Neural progenitor cell (in vitro differentiated cells): ENCODE results near the gene MOV10L1. TPM values are rescaled to one million over a fixed set of nuclear protein-coding genes. Genes with fewer than 3 reads are reported as not detected.
A peak's percentile ranks its signal among the peaks of the same experiment; 100 is the strongest.

ENCODE experiments used
- DNase-seq: peaks from one replicate; pipeline ENCODE4 v3.0.0-alpha.2; 2016; ENCODE audit warnings: low spot score
- H2AFZ ChIP-seq: fragments of 200-600 bp; sonication (generic); replicated peaks from 2 replicates; pipeline ENCODE4 v1.6.1; 2016; ENCODE audit warnings: antibody characterized with exemption
- H3F3A ChIP-seq: fragments of 200-600 bp; sonication (generic); 2 replicates; pipeline ENCODE4 v1.6.1; 2016; ENCODE audit warnings: antibody characterized with exemption, low read depth
- H3K27ac ChIP-seq: fragments of 200-600 bp; sonication (generic); 2 replicates; pipeline ENCODE4 v1.5.1; 2016; ENCODE audit warnings: mild to moderate bottlenecking
- H3K27me3 ChIP-seq: fragments of 200-600 bp; sonication (generic); 2 replicates; pipeline ENCODE4 v1.6.1; 2016; ENCODE audit warnings: mild to moderate bottlenecking, moderate library complexity
- H3K36me3 ChIP-seq: fragments of 200-600 bp; sonication (generic); 2 replicates; pipeline ENCODE4 v1.5.1; 2016
- H3K4me1 ChIP-seq: fragments of 200-600 bp; sonication (generic); 2 replicates; pipeline ENCODE4 v1.6.1; 2016; ENCODE audit warnings: mixed run types
- H3K4me2 ChIP-seq: fragments of 200-600 bp; sonication (generic); 2 replicates; pipeline ENCODE4 v1.6.1; 2016
- H3K4me3 ChIP-seq: fragments of 200-600 bp; sonication (generic); 2 replicates; pipeline ENCODE4 v1.5.1; 2016
- H3K79me2 ChIP-seq: fragments of 200-600 bp; sonication (generic); 2 replicates; pipeline ENCODE4 v1.6.1; 2016; ENCODE audit warnings: low read depth
- H3K9ac ChIP-seq: fragments of 200-600 bp; sonication (generic); 2 replicates; pipeline ENCODE4 v1.6.1; 2016
- H3K9me3 ChIP-seq: fragments of 200-600 bp; sonication (generic); 2 replicates; pipeline ENCODE4 v1.5.1; 2016; ENCODE audit warnings: low read depth
- H4K20me1 ChIP-seq: fragments of 200-600 bp; sonication (generic); 2 replicates; pipeline ENCODE4 v1.6.1; 2016; ENCODE audit warnings: low read depth
- H3K27ac Mint-ChIP-seq: 3 replicates; pipeline ENCODE4 v1.8.0; 2021; ENCODE audit warnings: mixed read lengths
- H3K27me3 Mint-ChIP-seq: 2 replicates; pipeline ENCODE4 v1.8.0; 2022; ENCODE audit warnings: low read depth, mild to moderate bottlenecking, inconsistent platforms, moderate library complexity, mixed read lengths; ENCODE audit not compliant: insufficient read depth
- H3K36me3 Mint-ChIP-seq: 3 replicates; pipeline ENCODE4 v1.8.0; 2021; ENCODE audit warnings: mixed read lengths
- H3K4me1 Mint-ChIP-seq: 3 replicates; pipeline ENCODE4 v1.8.0; 2021; ENCODE audit warnings: mixed read lengths
- H3K4me3 Mint-ChIP-seq: 3 replicates; pipeline ENCODE4 v1.8.0; 2021; ENCODE audit warnings: mild to moderate bottlenecking, moderate library complexity, mixed read lengths
- H3K9me3 Mint-ChIP-seq: 3 replicates; pipeline ENCODE4 v1.8.0; 2020; ENCODE audit warnings: mixed read lengths
- CTCF ChIP-seq: fragments of 200-600 bp; sonication (generic); IDR thresholded peaks from 2 replicates; pipeline ENCODE4 v1.5.1; 2017; ENCODE audit warnings: antibody characterized with exemption, mild to moderate bottlenecking
- EZH2 ChIP-seq: fragments of 200-600 bp; sonication (generic); IDR thresholded peaks from 2 replicates; pipeline ENCODE4 v1.6.1; 2017; ENCODE audit warnings: antibody characterized with exemption, mild to moderate bottlenecking, moderate library complexity
- EZH2phosphoT487 ChIP-seq: fragments of 200-600 bp; sonication (generic); IDR thresholded peaks from 2 replicates; pipeline ENCODE4 v1.6.1; 2017; ENCODE audit warnings: antibody characterized with exemption
- total RNA-seq: library from RNA; depleted of rRNA; stranded (reverse); fragments of >200 nt; gene quantifications from 2 replicates; pipeline ENCODE4 v1.2.3, GENCODE V29; 2015; ENCODE audit warnings: low replicate concordance

Gene MOV10L1
- total RNA-seq, 1 donor from 2014 or later: not detected

DNA sequence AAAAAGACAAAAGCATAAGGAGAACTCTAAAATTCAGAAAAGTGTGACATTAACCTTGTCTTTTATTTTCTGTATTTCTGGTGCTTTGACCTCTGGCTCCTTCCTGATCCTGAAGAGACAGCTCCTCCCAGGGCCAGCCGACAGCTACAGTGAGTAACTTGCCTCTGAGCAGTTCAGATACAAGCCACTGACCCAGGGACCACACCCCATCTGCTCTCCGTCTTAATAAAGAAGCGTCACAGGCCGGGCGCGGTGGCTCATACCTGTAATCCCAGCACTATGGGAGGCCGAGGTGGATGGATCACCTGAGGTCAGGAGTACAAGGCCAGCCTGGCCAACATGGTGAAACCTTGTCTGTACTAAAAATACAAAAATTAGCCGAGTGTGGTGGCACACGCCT, 11.0 kb upstream of the MOV10L1 start:
- H3K36me3 Mint-ChIP-seq: no peaks in the 10 kb centered on the region
- Histone ChIP-seq H3K4me3 (no peak overlapping the region), H3K4me1 (no peaks in the 10 kb centered on the region), H3K36me3 (no peaks in the 10 kb centered on the region), H3K79me2 (no peaks in the 10 kb centered on the region), H4K20me1 (no peaks in the 10 kb centered on the region), H3K27ac (no peak overlapping the region), H3K9ac (no peak overlapping the region), H3K27me3 (no peaks in the 10 kb centered on the region), H2AFZ (no peak overlapping the region), H3K9me3 (no peaks in the 10 kb centered on the region), H3K4me2 (no peak overlapping the region), H3F3A (no peaks in the 10 kb centered on the region)
- H3K27ac Mint-ChIP-seq: no peak overlapping the region
- H3K27me3 Mint-ChIP-seq: peaks cover 3% of the 10 kb centered on the region
- no peak for DNase-seq
- H3K9me3 Mint-ChIP-seq: no peaks in the 10 kb centered on the region
- H3K4me3 Mint-ChIP-seq: no peak overlapping the region
- no peak for TF ChIP-seq EZH2phosphoT487
- no peak for TF ChIP-seq EZH2
- TF ChIP-seq CTCF: no peak
- H3K4me1 Mint-ChIP-seq: peaks cover 24% of the 10 kb centered on the region

- H3K9me3 Mint-ChIP-seq: no peaks in the 10 kb centered on the region
- H2AFZ ChIP-seq: no peak overlapping the region
- no peak for TF ChIP-seq EZH2phosphoT487
- TF ChIP-seq EZH2: no peak
- no peak for TF ChIP-seq CTCF
- H4K20me1 ChIP-seq: no peaks in the 10 kb centered on the region
- H3F3A ChIP-seq: no peaks in the 10 kb centered on the region
- H3K4me3 Mint-ChIP-seq: no peak overlapping the region
- no peaks in the 10 kb centered on the region for H3K79me2 ChIP-seq
- no peaks in the 10 kb centered on the region for H3K27me3 ChIP-seq
- no peaks in the 10 kb centered on the region for H3K36me3 Mint-ChIP-seq
- no peaks in the 10 kb centered on the region for H3K4me1 ChIP-seq
- no peak overlapping the region for H3K27ac Mint-ChIP-seq
- H3K4me2 ChIP-seq: no peak overlapping the region
- H3K36me3 ChIP-seq: no peaks in the 10 kb centered on the region
- no peak overlapping the region for H3K27ac ChIP-seq
- DNase-seq: no peak
- peaks cover 24% of the 10 kb centered on the region for H3K4me1 Mint-ChIP-seq
- H3K9me3 ChIP-seq: no peaks in the 10 kb centered on the region
- peaks cover 3% of the 10 kb centered on the region for H3K27me3 Mint-ChIP-seq
- no peak overlapping the region for H3K4me3 ChIP-seq
- no peak overlapping the region for H3K9ac ChIP-seq
These were observed 9.7 kb upstream of the MOV10L1 start for GRCh38 chr22:50080077-50080465.

GRCh38 chr22:50081426-50082196, 8.2 kb upstream of the MOV10L1 start:
- H3K4me2 ChIP-seq: no peak overlapping the region
- H3K4me1 ChIP-seq: no peaks in the 10 kb centered on the region
- no peak overlapping the region for H2AFZ ChIP-seq
- TF ChIP-seq EZH2 (no peak), EZH2phosphoT487 (no peak), CTCF (no peak)
- H3K4me3 Mint-ChIP-seq: no peak overlapping the region
- H3K27me3 ChIP-seq: no peaks in the 10 kb centered on the region
- H3K27ac ChIP-seq: no peak overlapping the region
- no peaks in the 10 kb centered on the region for H3K79me2 ChIP-seq
- no peaks in the 10 kb centered on the region for H4K20me1 ChIP-seq
- H3K9me3 ChIP-seq: no peaks in the 10 kb centered on the region
- no peaks in the 10 kb centered on the region for H3K36me3 Mint-ChIP-seq
- H3F3A ChIP-seq: no peaks in the 10 kb centered on the region
- no peak overlapping the region for H3K4me3 ChIP-seq
- peak overlapping the region; percentile 37 for H3K27ac Mint-ChIP-seq
- H3K27me3 Mint-ChIP-seq: peaks cover 5% of the 10 kb centered on the region
- DNase-seq: no peak
- H3K36me3 ChIP-seq: no peaks in the 10 kb centered on the region
- peaks cover 29% of the 10 kb centered on the region for H3K4me1 Mint-ChIP-seq
- H3K9me3 Mint-ChIP-seq: peaks cover under 1% of the 10 kb centered on the region
- no peak overlapping the region for H3K9ac ChIP-seq
